OCI-LY7 (cell line): ENCODE data around the gene S1PR2. TPM values are rescaled to one million over a fixed set of nuclear protein-coding genes. Genes with fewer than 3 reads are reported as not detected.
"Not testable (repeated sequence)": the region's sequence is repeated elsewhere in the genome, so short reads cannot be mapped to it uniquely, and the experiment has no call there.

Experiments used
- BruUV-seq: library from RNA; stranded (reverse); fragments of 400-500 nt; replicated peaks from 2 replicates; lab custom pipeline; 2021; lab: Mats Ljungman, UMichigan
- CTCF ChIA-PET: fragments of 300-600 bp; sonication (Branson Sonifier 250); formaldehyde crosslinking; loops from one replicate; lab custom pipeline; 2022; ENCODE audit warnings: antibody characterized with exemption; ENCODE audit not compliant: unreplicated experiment; lab: Charles Lee
- POLR2A ChIA-PET: fragments of 300-600 bp; sonication (Branson Sonifier 250); formaldehyde crosslinking; loops from one replicate; lab custom pipeline; 2022; ENCODE audit warnings: antibody characterized with exemption; lab: Charles Lee
- DNase-seq: peaks from one replicate; pipeline ENCODE4 v3.0.0-alpha.2; 2015; ENCODE audit warnings: low spot score
- H2AFZ ChIP-seq: fragments of 200-600 bp; sonication (generic), shearing (Covaris generic); 2 replicates; pipeline ENCODE4 v1.6.1; 2014; ENCODE audit warnings: mild to moderate bottlenecking, antibody characterized with exemption, low read length, moderate library complexity
- H3K27ac ChIP-seq: fragments of 200-600 bp; sonication (generic); 2 replicates; pipeline ENCODE4 v1.5.1; 2014; ENCODE audit warnings: mixed run types, low read depth, mild to moderate bottlenecking, moderate library complexity, low read length, inconsistent platforms; ENCODE audit not compliant: poor library complexity, severe bottlenecking
- H3K36me3 ChIP-seq: fragments of 200-600 bp; sonication (generic); 2 replicates; pipeline ENCODE4 v1.6.1; 2014; ENCODE audit warnings: mild to moderate bottlenecking, antibody characterized with exemption, low read length, moderate library complexity, mixed read lengths; ENCODE audit not compliant: insufficient read depth
- H3K4me1 ChIP-seq: fragments of 200-600 bp; sonication (generic); 2 replicates; pipeline ENCODE4 v1.5.1; 2014; ENCODE audit warnings: mild to moderate bottlenecking, low read length; ENCODE audit not compliant: insufficient read depth, poor library complexity, severe bottlenecking
- H3K4me2 ChIP-seq: fragments of 200-600 bp; sonication (generic); 2 replicates; pipeline ENCODE4 v1.6.1; 2014; ENCODE audit warnings: mild to moderate bottlenecking, low read length
- H3K4me3 ChIP-seq: fragments of 200-600 bp; sonication (generic); 2 replicates; pipeline ENCODE4 v1.5.1; 2014; ENCODE audit warnings: mild to moderate bottlenecking, low read depth, low read length; ENCODE audit not compliant: poor library complexity, severe bottlenecking
- H3K79me2 ChIP-seq: fragments of 200-600 bp; sonication (generic); 2 replicates; pipeline ENCODE4 v1.6.1; 2016; ENCODE audit warnings: low read depth, mild to moderate bottlenecking, low read length, moderate library complexity, mixed read lengths; ENCODE audit not compliant: insufficient read depth
- H3K9me2 ChIP-seq: fragments of 200-600 bp; sonication (generic); 2 replicates; pipeline ENCODE4 v1.6.1; 2016; ENCODE audit warnings: mild to moderate bottlenecking, low read length, mixed read lengths; ENCODE audit not compliant: insufficient read depth
- H3K9me3 ChIP-seq: fragments of 200-600 bp; sonication (generic); 2 replicates; pipeline ENCODE4 v1.6.1; 2014; ENCODE audit warnings: mild to moderate bottlenecking, mixed run types, low read length, mixed read lengths
- H4K20me1 ChIP-seq: fragments of 200-600 bp; sonication (generic); 2 replicates; pipeline ENCODE4 v1.6.1; 2014; ENCODE audit warnings: mild to moderate bottlenecking, antibody characterized with exemption, low read length, moderate library complexity, mixed read lengths; ENCODE audit not compliant: insufficient read depth
- EZH2phosphoT487 ChIP-seq: fragments of 200-600 bp; sonication (generic); IDR thresholded peaks from 2 replicates; pipeline ENCODE4 v1.6.1; 2018; ENCODE audit warnings: low read depth, borderline replicate concordance, mild to moderate bottlenecking, mixed run types, antibody characterized with exemption, low read length, moderate library complexity, mixed read lengths
- intact Hi-C: fragments of 100-400 bp; cut with micrococcal nuclease; formaldehyde crosslinking; loops from one replicate; pipeline ENCODE4 v1.10.0; 2022; ENCODE audit not compliant: unreplicated experiment
- total RNA-seq, 2 experiments: library from RNA; depleted of rRNA in 1 of 2; stranded (reverse); fragments of >200 nt in 1 of 2; shearing (Covaris generic) in 1 of 2; gene quantifications; 2 replicates each; pipeline ENCODE4 v1.2.3, GENCODE V29; 2014 to 2022
- TF ChIP-seq, protein P1 (sequence below): fragments of 200-600 bp; sonication (generic); conservative IDR thresholded peaks from 2 replicates; pipeline ENCODE4 v1.5.1; 2014; ENCODE audit warnings: mild to moderate bottlenecking, antibody characterized with exemption, low read length, moderate library complexity, mixed read lengths

The S1PR2 gene
- total RNA-seq, 2 experiments from 2014 or later, result 27.8 to 64.5 TPM

DNA sequence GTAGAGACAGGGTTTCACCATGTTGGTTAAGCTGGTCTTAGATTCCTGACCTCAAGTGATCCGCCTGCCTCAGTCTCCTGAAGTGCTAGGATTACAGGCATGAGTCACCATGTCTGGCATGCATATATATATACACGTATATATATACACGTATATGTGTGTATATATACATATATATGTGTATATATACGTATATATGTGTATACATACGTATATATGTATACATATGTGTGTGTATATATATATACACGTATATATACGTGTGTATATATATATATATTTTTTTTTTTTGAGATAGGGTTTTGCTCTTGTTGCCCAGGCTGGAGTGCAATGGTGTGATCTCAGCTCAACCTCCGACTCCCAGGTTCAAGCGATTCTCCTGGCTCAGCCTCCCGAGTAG, 48.3 kb downstream of the S1PR2 start:
- POLR2A ChIA-PET, result no interaction called here
- peaks cover 29% of the 10 kb centered on the region for H4K20me1 ChIP-seq
- H3K27ac ChIP-seq, result no peak overlapping the region
- TF ChIP-seq, protein P1, sequence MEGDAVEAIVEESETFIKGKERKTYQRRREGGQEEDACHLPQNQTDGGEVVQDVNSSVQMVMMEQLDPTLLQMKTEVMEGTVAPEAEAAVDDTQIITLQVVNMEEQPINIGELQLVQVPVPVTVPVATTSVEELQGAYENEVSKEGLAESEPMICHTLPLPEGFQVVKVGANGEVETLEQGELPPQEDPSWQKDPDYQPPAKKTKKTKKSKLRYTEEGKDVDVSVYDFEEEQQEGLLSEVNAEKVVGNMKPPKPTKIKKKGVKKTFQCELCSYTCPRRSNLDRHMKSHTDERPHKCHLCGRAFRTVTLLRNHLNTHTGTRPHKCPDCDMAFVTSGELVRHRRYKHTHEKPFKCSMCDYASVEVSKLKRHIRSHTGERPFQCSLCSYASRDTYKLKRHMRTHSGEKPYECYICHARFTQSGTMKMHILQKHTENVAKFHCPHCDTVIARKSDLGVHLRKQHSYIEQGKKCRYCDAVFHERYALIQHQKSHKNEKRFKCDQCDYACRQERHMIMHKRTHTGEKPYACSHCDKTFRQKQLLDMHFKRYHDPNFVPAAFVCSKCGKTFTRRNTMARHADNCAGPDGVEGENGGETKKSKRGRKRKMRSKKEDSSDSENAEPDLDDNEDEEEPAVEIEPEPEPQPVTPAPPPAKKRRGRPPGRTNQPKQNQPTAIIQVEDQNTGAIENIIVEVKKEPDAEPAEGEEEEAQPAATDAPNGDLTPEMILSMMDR, result no peak
- no peak for TF ChIP-seq EZH2phosphoT487
- peaks cover 28% of the 10 kb centered on the region for H3K4me1 ChIP-seq
- H3K79me2 ChIP-seq, result peaks cover 94% of the 10 kb centered on the region
- H3K36me3 ChIP-seq, result peaks cover 90% of the 10 kb centered on the region
- intact Hi-C loops, result no loop called here
- no peak overlapping the region for H3K4me3 ChIP-seq
- no peak overlapping the region for H2AFZ ChIP-seq
- BruUV-seq, result no TSS peak
- no peaks in the 10 kb centered on the region for H3K9me3 ChIP-seq
- no peak for DNase-seq
- no peaks in the 10 kb centered on the region for H3K9me2 ChIP-seq
- CTCF ChIA-PET, result no interaction called here
- H3K4me2 ChIP-seq, result no peak overlapping the region

DNA sequence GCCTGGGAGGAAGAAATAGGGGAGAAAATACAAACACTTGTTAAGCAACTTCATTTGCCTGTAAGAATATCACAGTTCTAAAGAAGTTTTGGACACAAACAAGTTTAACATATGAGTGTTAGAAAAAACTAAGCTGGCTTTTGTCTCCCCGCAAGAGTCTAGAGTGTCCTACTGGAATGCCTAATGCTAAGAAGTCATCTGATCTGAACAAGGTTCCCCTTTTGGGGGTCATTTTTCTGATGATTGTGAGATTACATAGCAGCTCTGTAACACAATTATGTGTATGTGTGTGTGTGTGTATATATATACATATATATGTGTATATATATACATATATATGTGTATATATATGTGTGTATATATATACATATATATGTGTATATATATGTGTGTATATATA, 49.1 kb downstream of the S1PR2 start:
- H3K4me3 ChIP-seq, result no peak overlapping the region
- no peak overlapping the region for H3K4me2 ChIP-seq
- no peaks in the 10 kb centered on the region for H3K9me2 ChIP-seq
- ChIA-PET CTCF (no interaction called here), POLR2A (interaction anchor here (0.7 to 1.6 kb wide), 2 partner anchors 10 to 66 kb away, joined by 3 to 5 read pairs; no protein-coding TSS in a partner anchor)
- H2AFZ ChIP-seq, result no peak overlapping the region
- H3K36me3 ChIP-seq, result peaks cover 88% of the 10 kb centered on the region
- H4K20me1 ChIP-seq, result peaks cover 23% of the 10 kb centered on the region
- H3K79me2 ChIP-seq, result peaks cover 88% of the 10 kb centered on the region
- H3K4me1 ChIP-seq, result peaks cover 28% of the 10 kb centered on the region
- no peak overlapping the region for H3K27ac ChIP-seq
- DNase-seq, result no peak
- TF ChIP-seq, protein P1, result no peak
- no peak for TF ChIP-seq EZH2phosphoT487
- intact Hi-C loops, result no loop called here
- no peaks in the 10 kb centered on the region for H3K9me3 ChIP-seq
- BruUV-seq, result no TSS peak

DNA sequence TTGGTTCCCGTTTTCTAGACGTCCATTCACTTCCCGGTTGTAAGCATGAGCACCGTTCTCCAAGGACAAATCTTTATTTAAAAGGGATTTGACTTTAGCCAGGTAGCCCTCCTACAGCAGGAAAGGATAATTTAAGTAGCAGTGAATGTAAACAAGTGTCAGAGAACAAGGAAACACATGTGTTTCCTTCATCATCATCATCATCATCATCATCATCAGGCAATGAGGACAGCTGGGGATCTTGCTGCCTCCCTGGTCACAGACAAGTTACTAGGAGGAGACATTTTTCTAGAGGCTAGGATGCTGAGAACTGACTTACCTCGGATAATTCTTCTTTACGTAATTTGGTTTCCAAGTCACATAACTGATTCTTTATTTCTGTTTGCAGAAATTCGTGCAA, 50.7 kb downstream of the S1PR2 start:
- no peak overlapping the region for H3K27ac ChIP-seq
- no peak for DNase-seq
- no peak overlapping the region for H2AFZ ChIP-seq
- ChIA-PET POLR2A (no interaction called here), CTCF (no interaction called here)
- H3K4me2 ChIP-seq, result no peak overlapping the region
- BruUV-seq, result no TSS peak
- H3K9me3 ChIP-seq, result no peaks in the 10 kb centered on the region
- peaks cover 88% of the 10 kb centered on the region for H3K36me3 ChIP-seq
- TF ChIP-seq, protein P1, result no peak
- no peak for TF ChIP-seq EZH2phosphoT487
- peaks cover 35% of the 10 kb centered on the region for H3K4me1 ChIP-seq
- peaks cover 11% of the 10 kb centered on the region; the same call in 1 of the 2 replicates for H4K20me1 ChIP-seq
- no peaks in the 10 kb centered on the region for H3K9me2 ChIP-seq
- intact Hi-C loops, result no loop called here
- H3K4me3 ChIP-seq, result no peak overlapping the region
- peaks cover 88% of the 10 kb centered on the region for H3K79me2 ChIP-seq

DNA sequence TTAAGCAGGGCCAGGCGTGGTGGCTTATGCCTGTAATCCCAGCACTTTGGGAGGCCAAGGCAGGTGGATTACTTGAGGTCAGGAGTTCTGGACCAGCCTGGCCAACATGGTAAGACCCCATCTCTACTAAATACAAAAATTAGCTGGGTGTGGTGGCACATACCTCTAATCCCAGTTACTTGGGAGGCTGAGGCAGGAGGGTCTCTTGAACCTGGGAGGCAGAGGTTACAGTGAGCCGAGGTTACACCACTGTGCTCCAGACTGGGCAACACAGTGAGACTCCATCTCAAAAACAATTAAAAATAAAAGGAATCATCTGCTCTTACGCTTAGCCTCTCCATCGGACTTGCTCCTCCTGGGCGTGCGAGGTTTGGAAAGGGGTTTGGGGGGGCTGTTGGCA, 51.1 kb downstream of the S1PR2 start:
- H3K27ac ChIP-seq, intact Hi-C loops, H3K9me3 ChIP-seq, CTCF ChIA-PET, H3K9me2 ChIP-seq, H3K4me2 ChIP-seq, H2AFZ ChIP-seq, H3K4me3 ChIP-seq, DNase-seq: not testable (repeated sequence)
- Histone ChIP-seq H4K20me1 (peaks cover 11% of the 10 kb centered on the region; the same call in 1 of the 2 replicates), H3K4me1 (peaks cover 35% of the 10 kb centered on the region), H3K79me2 (peaks cover 89% of the 10 kb centered on the region), H3K36me3 (peaks cover 89% of the 10 kb centered on the region)
- BruUV-seq, result TSS peak; percentile 10
- POLR2A ChIA-PET, result interaction anchor here (0.7 kb wide), 1 partner anchor 1604 kb away, joined by 3 read pairs; no protein-coding TSS in a partner anchor
